Myocyte (in vitro differentiated cells): ENCODE results near the gene BCAS3. TPM values are rescaled to one million over a fixed set of nuclear protein-coding genes. Genes with fewer than 3 reads are reported as not detected.
"Not testable (repeated sequence)": the region's sequence is repeated elsewhere in the genome, so short reads cannot be mapped to it uniquely, and the experiment has no call there.

ENCODE experiments used
- DNase-seq: peaks from one replicate; pipeline ENCODE4 v3.0.0-alpha.2; 2012; ENCODE audit warnings: low read depth
- total RNA-seq: library from RNA; depleted of rRNA; stranded (reverse); fragments of >200 nt; gene quantifications from 2 replicates; pipeline ENCODE4 v1.2.3, GENCODE V29; 2014

BCAS3 gene
- total RNA-seq, 1 donor from 2014 or later: 18.1 TPM

GRCh38 chr17:60864708-60865005 lies 187.0 kb downstream of the BCAS3 start:
- no peak for DNase-seq

DNA sequence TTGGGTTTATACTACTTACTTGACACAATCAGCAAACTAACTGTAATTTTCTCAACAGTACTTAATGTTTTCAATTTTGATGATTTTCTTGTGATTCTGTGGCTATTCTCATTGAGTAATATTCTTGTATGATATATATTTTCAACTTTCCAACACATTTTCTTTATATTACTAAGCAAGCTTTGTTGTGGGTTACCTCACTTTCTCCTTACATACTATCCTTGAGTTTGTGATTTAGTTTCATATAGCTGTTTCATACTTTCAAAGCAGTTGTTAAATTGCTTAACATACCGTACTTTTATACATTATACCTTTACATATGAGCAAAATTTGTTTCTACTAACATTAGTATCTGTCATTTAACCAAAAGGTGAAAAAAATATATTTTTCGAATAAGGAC lies 197.1 kb downstream of the BCAS3 start:
- DNase-seq: no peak

DNA sequence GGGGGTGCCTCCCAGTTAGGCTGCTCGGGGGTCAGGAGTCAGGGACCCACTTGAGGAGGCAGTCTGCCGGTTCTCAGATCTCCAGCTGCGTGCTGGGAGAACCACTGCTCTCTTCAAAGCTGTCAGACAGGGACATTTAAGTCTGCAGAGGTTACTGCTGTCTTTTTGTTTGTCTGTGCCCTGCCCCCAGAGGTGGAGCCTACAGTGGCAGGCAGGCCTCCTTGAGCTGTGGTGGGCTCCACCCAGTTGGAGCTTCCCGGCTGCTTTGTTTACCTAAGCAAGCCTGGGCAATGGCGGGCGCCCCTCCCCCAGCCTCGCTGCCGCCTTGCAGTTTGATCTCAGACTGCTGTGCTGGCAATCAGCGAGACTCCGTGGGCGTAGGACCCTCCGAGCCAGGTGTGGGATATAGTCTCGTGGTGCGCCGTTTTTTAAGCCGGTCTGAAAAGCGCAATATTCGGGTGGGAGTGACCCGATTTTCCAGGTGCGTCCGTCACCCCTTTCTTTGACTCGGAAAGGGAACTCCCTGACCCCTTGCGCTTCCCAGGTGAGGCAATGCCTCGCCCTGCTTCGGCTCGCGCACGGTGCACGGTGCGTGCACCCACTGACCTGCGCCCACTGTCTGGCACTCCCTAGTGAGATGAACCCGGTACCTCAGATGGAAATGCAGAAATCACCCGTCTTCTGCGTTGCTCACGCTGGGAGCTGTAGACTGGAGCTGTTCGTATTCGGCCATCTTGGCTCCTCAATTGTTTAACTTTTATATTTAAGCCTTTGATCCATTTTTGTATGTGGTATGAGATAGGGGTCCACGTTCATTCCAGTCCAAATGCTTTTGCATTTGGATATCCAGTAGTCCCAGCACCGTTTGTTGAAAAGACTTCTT lies 209.3 kb downstream of the BCAS3 start:
- DNase-seq: not testable (repeated sequence)

- no peak for DNase-seq
Observed at GRCh38 chr17:60887614-60888028, 210.0 kb downstream of the BCAS3 start.

GRCh38 chr17:60888812-60889709 lies 211.4 kb downstream of the BCAS3 start:
- DNase-seq: no peak

DNA sequence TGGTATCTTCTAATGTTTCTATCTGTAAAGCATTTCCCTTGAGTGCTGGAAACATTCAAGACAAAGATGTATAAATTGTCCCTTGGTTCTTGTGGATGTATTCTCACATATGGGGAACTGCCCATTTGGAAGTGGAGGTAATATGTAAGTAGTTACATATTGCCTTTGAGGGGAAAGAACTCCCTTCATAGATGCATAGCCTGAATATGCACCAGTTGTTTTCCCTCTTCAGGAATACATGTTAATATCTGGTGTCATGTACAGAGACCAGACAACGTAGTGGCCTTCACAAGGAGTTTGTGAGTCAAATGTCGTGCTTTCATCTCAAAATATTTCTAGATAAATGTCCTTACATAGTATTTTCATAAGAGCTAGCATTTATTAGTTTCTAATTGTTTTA lies 213.5 kb downstream of the BCAS3 start:
- no peak for DNase-seq

DNA sequence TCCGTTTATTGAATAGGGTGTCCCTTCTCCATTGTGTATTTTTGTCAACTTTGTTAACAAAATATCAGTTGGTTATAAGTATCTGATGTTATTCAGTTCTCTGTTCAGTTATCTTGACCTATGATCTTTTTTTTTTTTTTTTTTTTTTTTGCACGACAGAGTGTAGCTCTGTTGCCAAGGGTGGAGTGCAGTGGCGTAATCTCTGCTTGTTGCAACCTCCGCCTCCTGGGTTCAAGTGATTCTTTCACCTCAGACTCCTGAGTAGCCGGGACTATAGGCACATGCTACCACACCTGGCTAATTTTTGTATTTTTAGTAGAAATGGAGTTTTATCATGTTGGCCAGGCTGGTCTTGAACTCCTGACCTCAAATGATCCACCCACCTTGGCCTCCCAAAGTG lies 215.8 kb downstream of the BCAS3 start:
- DNase-seq: no peak

DNA sequence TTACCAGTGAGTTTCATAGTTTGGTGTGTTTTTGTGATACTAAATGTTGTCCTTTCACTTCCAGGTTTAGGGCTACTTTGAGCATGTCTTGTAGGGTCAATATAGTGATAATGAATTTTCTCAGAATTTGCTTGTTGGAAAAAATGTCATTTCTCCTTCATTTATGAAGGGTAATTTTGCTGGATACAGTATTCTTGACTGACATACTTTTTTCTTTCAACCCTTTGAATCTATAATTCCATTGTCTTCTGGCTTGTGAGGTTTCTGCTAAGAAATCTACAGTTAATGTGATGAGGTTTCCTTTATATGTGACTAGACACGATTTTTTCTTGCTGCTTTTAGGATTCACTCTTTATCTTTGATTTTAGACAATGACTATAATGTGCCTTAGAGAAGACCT lies 219.3 kb downstream of the BCAS3 start:
- DNase-seq: no peak

GRCh38 chr17:60899115-60899514 lies 221.5 kb downstream of the BCAS3 start:
- DNase-seq: no peak

DNA sequence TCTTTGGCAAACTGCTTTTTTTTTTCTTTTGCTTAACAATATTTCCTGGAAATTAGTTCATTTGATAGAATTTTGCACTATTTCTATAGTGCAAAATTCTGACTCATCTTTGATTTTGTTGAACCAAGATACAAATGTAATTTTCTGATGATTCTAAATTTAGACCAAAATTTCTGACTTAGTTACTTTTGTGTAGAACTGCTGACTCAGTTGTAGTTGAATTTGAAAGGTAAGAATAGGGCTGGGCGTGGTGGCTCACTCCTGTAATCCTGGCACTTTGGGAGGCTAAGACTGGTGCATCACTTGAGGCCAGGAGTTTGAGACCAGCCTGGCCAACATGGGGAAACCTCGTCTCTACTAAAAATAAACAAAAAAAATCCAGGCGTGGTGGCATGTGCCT lies 223.0 kb downstream of the BCAS3 start:
- DNase-seq: no peak

- DNase-seq: peak; percentile 18
Observed at GRCh38 chr17:60901242-60901641, 223.6 kb downstream of the BCAS3 start.

DNA sequence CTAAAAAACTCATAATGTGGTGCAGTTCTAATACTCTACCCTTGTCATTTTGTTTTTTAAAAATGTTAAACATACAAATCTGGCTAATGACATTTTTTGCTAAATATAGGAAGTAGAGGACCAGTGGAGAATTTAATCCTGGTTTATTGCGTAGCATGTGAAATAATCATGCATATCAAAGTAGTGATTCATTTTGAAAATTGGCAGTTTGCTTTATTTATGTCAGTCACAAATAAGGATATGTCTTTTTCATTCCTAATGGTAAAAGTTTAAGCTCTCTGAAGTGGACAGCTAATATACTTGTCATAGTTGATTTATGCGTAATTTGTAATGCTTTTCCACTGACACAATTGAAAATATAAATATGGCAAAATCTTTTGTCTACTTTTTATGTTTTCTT lies 224.2 kb downstream of the BCAS3 start:
- DNase-seq: peak; percentile 49

DNA sequence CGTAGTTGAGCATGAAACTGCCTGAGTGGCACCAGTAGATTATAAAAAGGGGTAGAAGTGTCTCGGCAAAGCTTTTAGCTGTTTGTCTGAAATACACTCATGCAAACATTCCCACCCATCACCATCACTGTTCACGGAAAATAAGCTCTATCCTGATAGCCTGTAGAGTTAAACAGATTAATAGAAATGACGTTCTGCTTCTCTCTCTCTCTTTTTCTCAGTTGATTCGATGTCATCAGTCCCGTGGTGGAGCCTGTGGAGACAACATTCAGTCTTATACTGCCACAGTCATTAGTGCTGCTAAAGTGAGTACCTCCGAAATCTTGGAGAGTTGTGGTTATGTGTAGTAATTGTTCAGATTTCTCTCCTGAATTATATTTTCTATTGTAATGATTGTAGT lies 224.7 kb downstream of the BCAS3 start:
- DNase-seq: peak; percentile 6

DNA sequence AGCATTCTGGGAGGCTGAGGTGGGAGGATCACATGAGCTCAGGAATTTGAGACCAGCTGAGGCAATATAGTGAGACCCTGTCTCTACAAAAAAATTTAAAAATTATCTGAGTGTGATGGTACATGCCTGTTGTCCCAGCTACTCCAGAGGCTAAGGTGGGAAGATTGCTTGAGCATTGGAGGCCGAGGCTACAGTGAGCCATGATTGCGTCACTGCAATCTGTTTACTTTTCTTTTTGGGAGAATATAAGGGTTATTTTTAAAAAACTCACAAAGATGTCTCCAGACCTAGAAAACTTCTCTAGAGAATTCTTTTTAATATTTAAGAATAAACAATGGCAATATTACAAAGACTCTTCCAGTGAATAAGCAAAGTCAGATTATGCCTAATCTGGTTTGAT lies 226.9 kb downstream of the BCAS3 start:
- DNase-seq: no peak

- DNase-seq: no peak
Observed at GRCh38 chr17:60905709-60906108, 228.1 kb downstream of the BCAS3 start.

- DNase-seq: no peak
Observed at GRCh38 chr17:60908324-60908723, 230.7 kb downstream of the BCAS3 start.

GRCh38 chr17:60909405-60909804 lies 231.8 kb downstream of the BCAS3 start:
- DNase-seq: no peak

DNA sequence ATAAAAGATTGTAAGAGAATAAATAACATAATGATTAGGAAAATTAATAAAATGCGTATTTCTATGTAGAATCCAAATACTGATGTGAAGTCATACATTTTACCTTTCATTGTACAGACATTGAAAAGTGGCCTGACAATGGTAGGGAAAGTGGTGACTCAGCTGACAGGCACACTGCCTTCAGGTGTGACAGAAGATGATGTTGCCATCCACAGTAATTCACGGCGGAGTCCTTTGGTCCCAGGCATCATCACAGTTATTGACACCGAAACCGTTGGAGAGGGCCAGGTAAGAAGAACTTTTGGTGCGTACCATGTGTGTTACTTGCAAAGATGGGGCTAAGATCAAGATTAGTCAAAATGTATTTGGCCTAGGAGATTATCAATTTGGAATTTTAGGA lies 232.8 kb downstream of the BCAS3 start:
- no peak for DNase-seq

DNA sequence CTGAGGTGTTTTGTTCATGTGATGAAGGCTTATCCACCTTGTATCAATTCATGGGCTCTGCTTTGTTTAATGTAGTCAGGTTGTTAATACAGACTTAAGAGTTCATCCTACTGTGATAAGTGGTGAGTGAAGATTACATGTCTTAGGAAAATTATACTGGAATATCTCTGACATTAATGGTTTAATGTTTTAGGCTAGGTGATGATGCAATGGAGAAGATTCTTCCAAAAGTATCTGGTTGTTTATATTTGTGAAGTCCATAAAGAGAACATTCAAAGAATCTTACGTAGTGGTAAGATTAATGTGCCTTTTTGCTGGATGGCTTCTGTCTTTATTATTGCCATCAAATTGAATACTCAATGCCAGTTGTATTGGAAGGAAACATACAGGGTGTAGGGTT lies 236.4 kb downstream of the BCAS3 start:
- no peak for DNase-seq

- no peak for DNase-seq
Observed at GRCh38 chr17:60916043-60916442, 238.4 kb downstream of the BCAS3 start.

DNA sequence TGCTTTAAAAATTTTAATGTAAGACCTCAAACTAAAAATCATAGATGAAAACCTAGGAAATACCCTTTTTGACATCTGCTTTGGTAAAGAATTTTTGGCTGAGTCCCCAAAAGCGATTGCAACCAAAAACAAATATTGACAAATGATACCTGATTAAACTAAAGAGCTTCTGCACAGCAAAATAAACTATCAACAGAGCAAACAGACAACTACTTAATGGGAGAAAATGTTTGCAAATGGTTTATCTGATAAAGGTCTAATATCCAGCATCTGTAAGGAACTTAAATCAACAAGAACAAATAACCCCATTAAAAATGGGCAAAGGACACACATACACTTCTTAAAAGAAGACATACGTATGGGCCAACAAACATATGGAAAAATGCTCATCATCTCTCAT lies 242.5 kb downstream of the BCAS3 start:
- no peak for DNase-seq

- DNase-seq: no peak
Observed at GRCh38 chr17:60923000-60923399, 245.3 kb downstream of the BCAS3 start.
